ENCODE measurements around the gene WWP2.
"Not testable (repeated sequence)": the region's sequence is repeated elsewhere in the genome, so short reads cannot be mapped to it uniquely, and the experiment has no call there.

DNA sequence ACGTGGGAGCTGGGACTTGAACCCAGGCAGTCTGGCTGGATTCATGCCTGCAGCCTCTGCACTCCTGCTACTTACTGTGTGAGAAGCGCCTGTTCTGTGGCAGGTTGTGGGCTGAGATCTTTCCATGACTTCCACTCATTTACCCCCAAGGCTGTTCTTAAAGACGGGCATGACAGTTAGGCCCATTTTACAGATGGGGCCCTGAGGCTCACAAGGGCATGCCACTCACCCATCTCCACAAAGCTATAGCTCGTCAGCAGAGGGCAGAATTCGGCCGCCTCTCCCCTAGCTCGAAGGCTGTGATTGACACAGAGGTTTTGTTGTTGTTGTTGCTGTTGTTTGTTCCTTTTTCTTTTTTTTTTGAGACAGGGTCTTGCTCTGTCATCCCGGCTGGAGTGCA is 210.8 kb downstream of the WWP2 start:
- TF ChIP-seq, protein P1, sequence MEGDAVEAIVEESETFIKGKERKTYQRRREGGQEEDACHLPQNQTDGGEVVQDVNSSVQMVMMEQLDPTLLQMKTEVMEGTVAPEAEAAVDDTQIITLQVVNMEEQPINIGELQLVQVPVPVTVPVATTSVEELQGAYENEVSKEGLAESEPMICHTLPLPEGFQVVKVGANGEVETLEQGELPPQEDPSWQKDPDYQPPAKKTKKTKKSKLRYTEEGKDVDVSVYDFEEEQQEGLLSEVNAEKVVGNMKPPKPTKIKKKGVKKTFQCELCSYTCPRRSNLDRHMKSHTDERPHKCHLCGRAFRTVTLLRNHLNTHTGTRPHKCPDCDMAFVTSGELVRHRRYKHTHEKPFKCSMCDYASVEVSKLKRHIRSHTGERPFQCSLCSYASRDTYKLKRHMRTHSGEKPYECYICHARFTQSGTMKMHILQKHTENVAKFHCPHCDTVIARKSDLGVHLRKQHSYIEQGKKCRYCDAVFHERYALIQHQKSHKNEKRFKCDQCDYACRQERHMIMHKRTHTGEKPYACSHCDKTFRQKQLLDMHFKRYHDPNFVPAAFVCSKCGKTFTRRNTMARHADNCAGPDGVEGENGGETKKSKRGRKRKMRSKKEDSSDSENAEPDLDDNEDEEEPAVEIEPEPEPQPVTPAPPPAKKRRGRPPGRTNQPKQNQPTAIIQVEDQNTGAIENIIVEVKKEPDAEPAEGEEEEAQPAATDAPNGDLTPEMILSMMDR (IDR thresholded peaks at IDR 0.05) = not testable (repeated sequence)
- not testable (repeated sequence) for TF ChIP-seq POLR2A (IDR thresholded peaks at IDR 0.05)
